Measurements from ENCODE around the gene ASPHD2.

ASPHD2 gene

DNA sequence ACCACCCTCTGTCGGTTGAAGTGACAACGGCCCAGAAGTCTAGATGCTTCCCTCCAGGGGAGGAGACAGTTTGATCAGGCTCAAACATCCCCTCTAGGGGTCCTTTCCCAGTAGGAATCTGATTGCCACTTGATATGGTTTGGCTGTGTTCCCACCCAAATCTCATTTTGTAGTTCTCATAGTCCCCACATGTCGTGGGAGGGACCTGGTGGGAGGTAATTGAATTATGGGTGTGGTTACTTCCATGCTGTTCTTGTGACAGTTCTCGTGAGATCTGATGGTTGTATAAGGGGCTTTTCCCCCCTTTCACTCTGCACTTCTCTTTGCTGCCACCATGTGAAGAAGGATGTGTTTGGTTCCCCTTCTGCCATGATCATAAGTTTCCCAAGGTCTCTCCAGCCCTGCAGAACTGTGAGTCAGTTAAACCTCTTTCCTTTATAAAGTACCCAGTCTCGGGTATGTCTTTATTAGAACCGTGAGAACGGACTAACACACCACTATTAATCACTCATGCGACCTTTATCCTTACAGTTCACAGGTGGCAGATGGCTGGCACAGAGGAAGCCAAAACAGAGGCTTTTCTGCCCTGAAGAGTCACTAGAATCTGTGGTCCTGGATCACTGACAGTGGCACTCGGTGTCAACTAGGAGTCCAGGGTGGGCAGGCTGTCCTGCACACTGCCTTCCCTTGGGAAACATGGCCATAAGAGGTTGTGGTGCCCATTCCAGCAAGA is 21.6 kb downstream of the ASPHD2 start:
- Histone ChIP-seq H3K4ac (ENCODE audit: low read depth, low read length) (no peak overlapping the region), H3K56ac (ENCODE audit: low read length) (no peak overlapping the region), H4K5ac (ENCODE audit: low read length) (no peak overlapping the region), H3K27me3 (ENCODE audit: insufficient read depth, low read length, poor library complexity) (no peaks in the 10 kb centered on the region), H3K79me2 (ENCODE audit: control insufficient read depth, insufficient read depth, low read length) (no peaks in the 10 kb centered on the region), H3K4me3 (ENCODE audit: low read length) (no peak overlapping the region), H3K27ac (ENCODE audit: low read depth, low read length) (no peak overlapping the region), H3K4me1 (ENCODE audit: control insufficient read depth, low read depth, low read length) (no peaks in the 10 kb centered on the region), H3K9ac (ENCODE audit: low read length) (no peak overlapping the region), H3K36me3 (ENCODE audit: control insufficient read depth, insufficient read depth, low read length) (peaks cover 2% of the 10 kb centered on the region), H4K8ac (ENCODE audit: low read depth, low read length) (no peak overlapping the region), H2BK5ac (ENCODE audit: low read length) (no peak overlapping the region), H3K18ac (ENCODE audit: low read length) (no peak overlapping the region), H2BK15ac (replicated peaks; ENCODE audit: low read depth) (no peak overlapping the region), H3K23ac (ENCODE audit: low read length) (no peak overlapping the region), H2AK5ac (ENCODE audit: low read length) (no peak overlapping the region), H2BK120ac (ENCODE audit: low read depth, low read length) (no peak overlapping the region), H3K4me2 (ENCODE audit: low read length) (no peak overlapping the region), H3K79me1 (ENCODE audit: low read length) (no peaks in the 10 kb centered on the region)
- peak; percentile 40 for DNase-seq
- WGBS (ENCODE audit: extremely low coverage, insufficient coverage, low lambda C conversion rate), result no CpG with 5 or more reads among the region's 9 CpGs

GRCh38 chr22:26452236-26453016 is 23.4 kb downstream of the ASPHD2 start:
- Histone ChIP-seq H3K36me3 (ENCODE audit: control insufficient read depth, insufficient read depth, low read length) (peaks cover 3% of the 10 kb centered on the region), H2BK120ac (ENCODE audit: low read depth, low read length) (no peak overlapping the region), H3K4me3 (ENCODE audit: low read length) (no peak overlapping the region), H2BK5ac (ENCODE audit: low read length) (no peak overlapping the region), H4K8ac (ENCODE audit: low read depth, low read length) (no peak overlapping the region), H3K27ac (ENCODE audit: low read depth, low read length) (no peak overlapping the region), H3K18ac (ENCODE audit: low read length) (no peak overlapping the region), H3K79me1 (ENCODE audit: low read length) (no peaks in the 10 kb centered on the region), H3K4me1 (ENCODE audit: control insufficient read depth, low read depth, low read length) (no peaks in the 10 kb centered on the region), H3K23ac (ENCODE audit: low read length) (no peak overlapping the region), H2BK15ac (replicated peaks; ENCODE audit: low read depth) (no peak overlapping the region), H3K79me2 (ENCODE audit: control insufficient read depth, insufficient read depth, low read length) (no peaks in the 10 kb centered on the region), H3K56ac (ENCODE audit: low read length) (no peak overlapping the region), H4K5ac (ENCODE audit: low read length) (no peak overlapping the region), H3K4me2 (ENCODE audit: low read length) (no peak overlapping the region), H2AK5ac (ENCODE audit: low read length) (no peak overlapping the region), H3K9ac (ENCODE audit: low read length) (no peak overlapping the region), H3K4ac (ENCODE audit: low read depth, low read length) (no peak overlapping the region), H3K27me3 (ENCODE audit: insufficient read depth, low read length, poor library complexity) (no peaks in the 10 kb centered on the region)
- no CpG with 5 or more reads among the region's 23 CpGs for WGBS (ENCODE audit: extremely low coverage, insufficient coverage, low lambda C conversion rate)
- no peak for DNase-seq

GRCh38 chr22:26453216-26453615 is 24.2 kb downstream of the ASPHD2 start:
- Histone ChIP-seq H3K79me1 (ENCODE audit: low read length) (no peaks in the 10 kb centered on the region), H3K4me3 (ENCODE audit: low read length) (no peak overlapping the region), H3K9ac (ENCODE audit: low read length) (no peak overlapping the region), H3K36me3 (ENCODE audit: control insufficient read depth, insufficient read depth, low read length) (peaks cover 5% of the 10 kb centered on the region), H3K79me2 (ENCODE audit: control insufficient read depth, insufficient read depth, low read length) (no peaks in the 10 kb centered on the region), H3K4me1 (ENCODE audit: control insufficient read depth, low read depth, low read length) (no peaks in the 10 kb centered on the region), H4K8ac (ENCODE audit: low read depth, low read length) (no peak overlapping the region), H3K4ac (ENCODE audit: low read depth, low read length) (no peak overlapping the region), H2AK5ac (ENCODE audit: low read length) (no peak overlapping the region), H3K27me3 (ENCODE audit: insufficient read depth, low read length, poor library complexity) (no peaks in the 10 kb centered on the region), H3K18ac (ENCODE audit: low read length) (no peak overlapping the region), H3K23ac (ENCODE audit: low read length) (no peak overlapping the region), H2BK120ac (ENCODE audit: low read depth, low read length) (no peak overlapping the region), H2BK15ac (replicated peaks; ENCODE audit: low read depth) (no peak overlapping the region), H3K56ac (ENCODE audit: low read length) (no peak overlapping the region), H3K4me2 (ENCODE audit: low read length) (no peak overlapping the region), H2BK5ac (ENCODE audit: low read length) (no peak overlapping the region), H3K27ac (ENCODE audit: low read depth, low read length) (no peak overlapping the region), H4K5ac (ENCODE audit: low read length) (no peak overlapping the region)
- no peak for DNase-seq
- WGBS (ENCODE audit: extremely low coverage, insufficient coverage, low lambda C conversion rate), result no CpG with 5 or more reads among the region's 9 CpGs

- Histone ChIP-seq H3K4ac (ENCODE audit: low read depth, low read length) (no peak overlapping the region), H2BK120ac (ENCODE audit: low read depth, low read length) (no peak overlapping the region), H3K23ac (ENCODE audit: low read length) (no peak overlapping the region), H3K79me1 (ENCODE audit: low read length) (no peaks in the 10 kb centered on the region), H2BK15ac (replicated peaks; ENCODE audit: low read depth) (no peak overlapping the region), H3K4me1 (ENCODE audit: control insufficient read depth, low read depth, low read length) (no peaks in the 10 kb centered on the region), H3K18ac (ENCODE audit: low read length) (no peak overlapping the region), H3K4me2 (ENCODE audit: low read length) (no peak overlapping the region), H4K8ac (ENCODE audit: low read depth, low read length) (no peak overlapping the region), H2AK5ac (ENCODE audit: low read length) (no peak overlapping the region), H3K4me3 (ENCODE audit: low read length) (no peak overlapping the region), H3K27ac (ENCODE audit: low read depth, low read length) (no peak overlapping the region), H2BK5ac (ENCODE audit: low read length) (no peak overlapping the region), H3K27me3 (ENCODE audit: insufficient read depth, low read length, poor library complexity) (no peaks in the 10 kb centered on the region), H3K36me3 (ENCODE audit: control insufficient read depth, insufficient read depth, low read length) (peaks cover 5% of the 10 kb centered on the region), H4K5ac (ENCODE audit: low read length) (no peak overlapping the region), H3K79me2 (ENCODE audit: control insufficient read depth, insufficient read depth, low read length) (no peaks in the 10 kb centered on the region), H3K56ac (ENCODE audit: low read length) (no peak overlapping the region), H3K9ac (ENCODE audit: low read length) (no peak overlapping the region)
- DNase-seq, result no peak
- no CpG with 5 or more reads among the region's 5 CpGs for WGBS (ENCODE audit: extremely low coverage, insufficient coverage, low lambda C conversion rate)
Measured at GRCh38 chr22:26453812-26454500, 24.9 kb downstream of the ASPHD2 start.

GRCh38 chr22:26457661-26458272 is 28.7 kb downstream of the ASPHD2 start:
- Histone ChIP-seq H3K4me2 (ENCODE audit: low read length) (no peak overlapping the region), H3K79me2 (ENCODE audit: control insufficient read depth, insufficient read depth, low read length) (peaks cover 2% of the 10 kb centered on the region), H2BK5ac (ENCODE audit: low read length) (no peak overlapping the region), H3K27ac (ENCODE audit: low read depth, low read length) (no peak overlapping the region), H3K56ac (ENCODE audit: low read length) (no peak overlapping the region), H4K8ac (ENCODE audit: low read depth, low read length) (no peak overlapping the region), H3K79me1 (ENCODE audit: low read length) (peaks cover 5% of the 10 kb centered on the region), H3K9ac (ENCODE audit: low read length) (no peak overlapping the region), H3K23ac (ENCODE audit: low read length) (no peak overlapping the region), H2AK5ac (ENCODE audit: low read length) (no peak overlapping the region), H3K18ac (ENCODE audit: low read length) (no peak overlapping the region), H3K36me3 (ENCODE audit: control insufficient read depth, insufficient read depth, low read length) (peaks cover 7% of the 10 kb centered on the region), H3K4me1 (ENCODE audit: control insufficient read depth, low read depth, low read length) (no peaks in the 10 kb centered on the region), H3K4ac (ENCODE audit: low read depth, low read length) (no peak overlapping the region), H3K27me3 (ENCODE audit: insufficient read depth, low read length, poor library complexity) (no peaks in the 10 kb centered on the region), H3K4me3 (ENCODE audit: low read length) (no peak overlapping the region), H2BK15ac (replicated peaks; ENCODE audit: low read depth) (no peak overlapping the region), H4K5ac (ENCODE audit: low read length) (no peak overlapping the region), H2BK120ac (ENCODE audit: low read depth, low read length) (no peak overlapping the region)
- no peak for DNase-seq
- WGBS (ENCODE audit: extremely low coverage, insufficient coverage, low lambda C conversion rate), result no CpG with 5 or more reads among the region's 26 CpGs
